ENCODE data around the gene CARNS1. TPM values are rescaled to one million over a fixed set of nuclear protein-coding genes. Genes with fewer than 3 reads are reported as not detected.
A peak's percentile ranks its signal among the peaks of the same experiment; 100 is the strongest.

The CARNS1 gene
- total and polyA plus RNA-seq, 9 of the 15 experiments (the other 6 are each of a cell fraction or from before 2014, with no cell fraction given), result 0.01 to 0.18 (median 0.06) TPM; not detected in 3

GRCh38 chr11:67420646-67421429 is 5.4 kb downstream of the CARNS1 start (continued):
- TF ChIP-seq HMGN3 (IDR thresholded peaks at IDR 0.05; ENCODE audit: borderline replicate concordance, extremely low read depth, insufficient read length, low read depth, low read length) (peak; percentile 73), KDM1A (IDR thresholded peaks at IDR 0.05) (no peak), ZNF830 (CRISPR knock-in tag; IDR thresholded peaks at IDR 0.05) (no peak), KLF16 (IDR thresholded peaks at IDR 0.05) (no peak), MYC (IDR thresholded peaks at IDR 0.05; ENCODE audit: low read depth, low read length) (peak; percentile 66), MYC (CRISPR knock-in tag; IDR thresholded peaks at IDR 0.05; ENCODE audit: borderline replicate concordance, low read depth) (no peak), ZNF143 (CRISPR knock-in tag; IDR thresholded peaks at IDR 0.05) (no peak), TCF7 (IDR thresholded peaks at IDR 0.05; ENCODE audit: borderline replicate concordance) (no peak), CTBP1 (IDR thresholded peaks at IDR 0.05; ENCODE audit: borderline replicate concordance) (peak; percentile 89), ZC3H4 (CRISPR knock-in tag; IDR thresholded peaks at IDR 0.05; ENCODE audit: borderline replicate concordance) (no peak), GATAD2B (IDR thresholded peaks at IDR 0.05; ENCODE audit: borderline replicate concordance) (peak; percentile 83; the same call in 1 of the 2 replicates), THAP12 (CRISPR knock-in tag; IDR thresholded peaks at IDR 0.05) (no peak), SP2 (IDR thresholded peaks at IDR 0.05; ENCODE audit: extremely low read depth, low read depth, low read length, poor library complexity, severe bottlenecking) (no peak), HNRNPL (IDR thresholded peaks at IDR 0.05; ENCODE audit: low read depth, low read length) (no peak), SMARCA4 (IDR thresholded peaks at IDR 0.05) (no peak), MAFF (IDR thresholded peaks at IDR 0.05; ENCODE audit: low read length) (no peak), PHF21A (IDR thresholded peaks at IDR 0.05; ENCODE audit: borderline replicate concordance, low read depth) (no peak), FOXA1 (IDR thresholded peaks at IDR 0.05; ENCODE audit: borderline replicate concordance) (no peak), HDAC2 (IDR thresholded peaks at IDR 0.05) (no peak), TFAP4 (CRISPR knock-in tag; IDR thresholded peaks at IDR 0.05; ENCODE audit: borderline replicate concordance) (peak; percentile 92), HDAC6 (IDR thresholded peaks at IDR 0.05; ENCODE audit: low read depth, low read length) (no peak)
- TF ChIP-seq, protein P1, sequence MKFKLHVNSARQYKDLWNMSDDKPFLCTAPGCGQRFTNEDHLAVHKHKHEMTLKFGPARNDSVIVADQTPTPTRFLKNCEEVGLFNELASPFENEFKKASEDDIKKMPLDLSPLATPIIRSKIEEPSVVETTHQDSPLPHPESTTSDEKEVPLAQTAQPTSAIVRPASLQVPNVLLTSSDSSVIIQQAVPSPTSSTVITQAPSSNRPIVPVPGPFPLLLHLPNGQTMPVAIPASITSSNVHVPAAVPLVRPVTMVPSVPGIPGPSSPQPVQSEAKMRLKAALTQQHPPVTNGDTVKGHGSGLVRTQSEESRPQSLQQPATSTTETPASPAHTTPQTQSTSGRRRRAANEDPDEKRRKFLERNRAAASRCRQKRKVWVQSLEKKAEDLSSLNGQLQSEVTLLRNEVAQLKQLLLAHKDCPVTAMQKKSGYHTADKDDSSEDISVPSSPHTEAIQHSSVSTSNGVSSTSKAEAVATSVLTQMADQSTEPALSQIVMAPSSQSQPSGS (CRISPR knock-in tag; IDR thresholded peaks at IDR 0.05), result no peak

Data from K562 (cell line).